Limb (tissue), 2 donors: Measurements from ENCODE around the gene HCRTR2.

Experiments used
- DNase-seq, 2 donors: peaks; one replicate each; pipeline ENCODE4 v3.0.0-alpha.2; 2016; ENCODE audit errors: extremely low spot score in 2 of 2

HCRTR2 gene

GRCh38 chr6:55320696-55321086, 146.4 kb downstream of the HCRTR2 start:
- DNase-seq: no peak

GRCh38 chr6:55327169-55327568, 152.9 kb downstream of the HCRTR2 start, which contains the start of gene GFRAL:
Gene GFRAL, plus strand, starts transcription at chr6:55327469. Its CDS starts 86 bp downstream, at chr6:55327555.
- no peak for DNase-seq
